NCI-H1436 treated with DMSO at 0.1 percent for 48 hours (cell line): ENCODE results near the gene PGBD1.

Experiments
- DNase-seq: peaks from one replicate; lab custom pipeline; 2025; lab: John Stamatoyannopoulos, UW

The PGBD1 gene

DNA sequence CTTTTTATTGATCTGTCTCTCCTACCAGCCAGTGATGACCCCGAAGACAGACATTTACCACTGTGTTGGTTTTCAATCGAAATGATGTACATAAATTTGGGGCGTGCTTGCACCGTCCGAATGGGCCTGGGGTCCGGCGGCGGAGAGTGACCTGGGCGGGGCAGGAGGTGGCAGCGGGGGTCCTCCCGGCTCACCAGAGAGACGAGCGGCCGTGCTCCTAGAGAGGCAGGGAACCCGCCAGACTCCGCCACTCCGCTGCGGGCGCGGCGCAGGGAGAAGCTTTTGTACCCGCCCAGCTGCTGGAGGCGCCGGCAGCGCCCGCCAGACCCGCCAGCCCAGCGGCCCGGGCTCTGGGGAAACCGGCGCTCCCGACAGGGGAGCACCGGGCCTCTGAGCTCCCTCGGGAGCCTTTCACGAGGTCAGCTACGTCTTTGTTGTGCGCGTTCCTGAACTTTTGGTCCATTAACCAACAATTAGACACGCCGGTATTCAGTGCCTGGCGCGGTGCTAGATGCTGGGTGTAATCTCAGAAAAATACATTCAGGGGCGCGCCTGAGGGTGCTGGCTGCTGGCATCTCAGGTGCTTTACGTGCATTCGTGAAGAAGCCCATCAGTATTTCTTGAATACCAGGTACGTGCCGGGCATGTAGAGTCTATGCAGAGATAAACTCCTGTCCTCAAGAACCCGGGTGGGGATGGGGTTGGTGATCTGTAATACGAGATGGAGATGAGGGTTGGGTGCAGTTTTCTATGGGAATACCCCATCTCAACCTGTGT is at the start of gene PGBD1:
Gene PGBD1 (plus strand): TSS at position 285 of the 777 bp plus-strand sequence. CDS start 2,242 bp downstream, outside the sequence.
- peak; percentile 43 for DNase-seq

DNA sequence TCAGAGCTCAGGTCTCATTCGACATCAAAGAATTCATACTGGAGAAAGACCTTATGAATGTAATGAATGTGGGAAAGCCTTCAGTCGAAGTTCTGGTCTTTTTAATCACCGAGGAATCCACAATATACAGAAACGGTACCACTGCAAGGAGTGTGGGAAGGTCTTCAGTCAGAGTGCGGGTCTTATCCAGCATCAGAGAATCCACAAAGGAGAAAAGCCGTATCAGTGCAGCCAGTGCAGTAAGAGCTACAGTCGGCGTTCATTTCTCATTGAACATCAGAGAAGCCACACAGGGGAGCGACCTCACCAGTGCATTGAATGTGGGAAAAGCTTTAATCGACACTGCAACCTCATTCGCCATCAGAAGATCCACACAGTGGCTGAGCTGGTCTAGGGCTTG is 48.6 kb upstream of the PGBD1 start:
- no peak for DNase-seq

GRCh38 chr6:28235912-28236452 is 45.4 kb upstream of the PGBD1 start:
- DNase-seq = no peak

GRCh38 chr6:28239636-28240035 is 41.7 kb upstream of the PGBD1 start:
- DNase-seq = no peak

DNA sequence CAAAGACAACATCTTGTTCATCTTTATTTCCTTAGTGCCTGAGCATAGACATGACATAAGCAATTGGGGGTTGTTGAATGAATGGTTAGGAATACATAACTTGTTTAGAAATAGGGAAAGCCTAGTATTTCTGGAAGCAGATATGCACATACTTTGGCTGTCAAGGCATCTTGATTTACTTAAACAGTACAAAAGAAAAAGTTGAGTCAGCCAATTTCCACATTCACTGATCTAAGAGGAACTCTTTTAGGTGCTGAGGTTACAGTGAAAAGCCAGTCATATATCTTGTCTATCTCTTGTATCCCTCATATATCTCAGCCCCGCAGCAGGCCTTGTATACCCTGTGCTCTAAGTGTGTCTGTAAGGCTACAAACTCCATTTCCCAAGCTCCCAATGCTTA is 40.9 kb upstream of the PGBD1 start:
- no peak for DNase-seq

DNA sequence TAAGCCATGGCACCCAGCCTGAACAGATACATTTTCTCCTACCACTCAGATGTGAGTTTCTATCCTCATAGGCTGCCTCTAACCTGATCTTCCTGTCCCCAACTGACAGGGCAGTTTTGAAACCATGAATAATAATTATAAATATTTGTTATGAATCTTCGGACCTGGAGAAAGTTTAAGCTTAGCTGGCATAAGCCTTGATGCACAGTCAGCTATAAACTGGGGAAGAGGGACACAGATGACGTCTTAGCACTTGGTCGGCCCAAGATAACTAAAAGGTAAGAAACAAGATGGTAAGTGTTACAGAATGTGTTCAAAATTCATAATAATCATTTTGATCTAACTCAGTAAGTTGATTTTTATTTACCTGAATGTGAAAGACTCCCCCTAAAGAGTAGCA is 37.4 kb upstream of the PGBD1 start:
- no peak for DNase-seq

GRCh38 chr6:28245206-28245941 is 36.0 kb upstream of the PGBD1 start:
- DNase-seq = no peak

DNA sequence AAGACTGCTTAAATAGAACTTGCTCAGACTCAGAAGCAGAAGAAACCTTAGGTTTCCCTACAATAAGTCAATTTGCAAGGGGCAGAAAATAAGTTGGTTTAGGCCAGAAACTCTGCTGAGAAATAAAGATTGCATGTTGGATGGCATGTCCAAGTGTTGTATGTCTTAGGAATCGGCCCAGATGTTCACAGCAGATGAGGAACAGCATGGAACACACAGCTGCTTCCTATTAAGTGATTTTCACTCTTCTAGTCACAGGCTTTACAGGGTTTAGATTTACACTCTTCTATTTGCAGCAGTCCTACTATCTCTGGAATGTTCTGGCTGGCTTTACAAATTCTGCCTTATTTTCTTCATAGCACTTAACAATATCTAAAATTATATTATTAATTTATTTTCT is 32.5 kb upstream of the PGBD1 start:
- no peak for DNase-seq

DNA sequence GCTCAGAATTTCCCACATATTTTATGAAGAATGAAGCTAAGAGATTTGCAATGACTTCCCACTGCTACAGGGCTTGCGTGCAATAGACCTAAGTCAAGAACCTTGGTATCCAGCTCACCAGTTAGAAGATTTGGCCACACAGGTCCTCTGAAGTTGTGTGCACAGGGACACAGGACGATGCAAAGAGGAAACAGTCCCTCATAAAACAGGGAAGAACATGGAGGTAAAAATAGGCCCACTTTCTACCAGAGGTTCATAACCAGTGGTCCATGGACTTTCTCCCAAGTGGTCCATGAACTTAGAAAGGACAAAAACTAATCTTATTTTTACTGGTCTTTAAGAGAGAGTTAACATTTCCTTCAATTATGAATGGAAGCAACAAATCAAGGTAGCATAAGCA is 30.6 kb upstream of the PGBD1 start:
- DNase-seq = no peak

DNA sequence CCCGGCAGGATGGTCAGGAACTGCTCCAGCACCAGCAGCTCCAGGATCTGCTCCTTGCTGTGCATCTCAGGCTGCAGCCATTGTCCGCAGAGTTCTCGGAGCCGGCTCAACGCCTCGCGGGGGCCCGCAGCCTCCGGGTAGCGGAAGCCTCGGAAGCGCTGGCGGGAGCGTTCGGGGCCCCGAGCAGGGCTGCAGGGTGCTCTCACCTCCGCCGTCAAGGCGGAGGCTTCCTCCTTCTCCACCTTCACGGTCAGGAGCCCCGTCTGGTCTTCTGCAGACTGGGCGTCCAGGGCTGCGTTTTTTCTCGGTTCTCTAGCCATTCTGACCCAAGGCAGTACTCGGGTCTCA is 29.7 kb upstream of the PGBD1 start:
- no peak for DNase-seq

DNA sequence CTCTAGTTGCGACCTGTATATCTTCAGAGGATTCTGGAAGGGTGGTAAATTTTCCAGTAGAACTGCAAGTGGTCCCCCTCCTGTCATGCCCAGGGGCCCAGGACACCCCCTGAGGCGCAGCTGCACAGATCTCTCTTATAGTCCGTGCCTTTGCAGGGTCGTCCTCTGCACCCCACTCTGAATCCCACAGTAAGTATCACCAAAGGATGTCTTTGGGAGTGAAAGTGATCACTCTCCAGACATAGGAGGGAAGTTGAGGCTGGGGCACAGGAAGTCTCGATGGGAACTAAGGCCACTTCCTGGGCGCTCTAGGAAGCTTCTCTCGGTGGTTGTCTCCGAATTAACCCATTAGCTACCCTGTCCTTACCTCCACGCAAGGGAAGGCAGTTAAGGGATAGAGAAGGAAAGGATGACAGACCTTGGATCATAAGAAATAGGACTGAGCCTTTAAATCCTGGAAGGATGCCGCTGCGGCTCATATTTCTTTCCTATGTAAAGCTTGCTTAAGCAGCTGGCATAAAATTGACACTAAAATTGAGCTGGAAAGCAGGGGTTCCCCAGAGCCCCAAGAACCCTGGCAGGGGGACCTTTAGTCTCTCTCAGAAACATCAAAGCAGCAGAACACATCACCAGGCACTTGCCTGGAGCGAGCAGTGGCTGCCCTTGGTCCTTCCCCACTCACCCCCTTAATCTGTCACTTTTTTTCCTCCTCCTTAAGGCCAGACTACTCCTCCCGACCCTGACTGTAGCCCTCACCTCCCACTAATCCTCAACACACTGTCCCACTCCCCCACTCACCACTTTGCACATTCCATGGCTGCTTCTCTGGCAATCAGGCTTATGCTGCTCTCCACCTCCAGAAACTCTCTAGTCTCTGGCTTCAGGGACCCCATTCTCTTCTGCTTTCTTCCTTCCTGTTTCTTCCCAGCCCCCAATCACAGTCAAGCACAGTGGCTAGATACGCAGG is 29.1 kb upstream of the PGBD1 start, which contains the start of gene ZKSCAN4:
Gene ZKSCAN4 (minus strand): TSS at position 261 of the 967 bp plus-strand sequence. CDS start 289 bp downstream, outside the sequence.
- DNase-seq = peak; percentile 33

GRCh38 chr6:28254121-28254519 is 27.3 kb upstream of the PGBD1 start:
- DNase-seq = no peak

DNA sequence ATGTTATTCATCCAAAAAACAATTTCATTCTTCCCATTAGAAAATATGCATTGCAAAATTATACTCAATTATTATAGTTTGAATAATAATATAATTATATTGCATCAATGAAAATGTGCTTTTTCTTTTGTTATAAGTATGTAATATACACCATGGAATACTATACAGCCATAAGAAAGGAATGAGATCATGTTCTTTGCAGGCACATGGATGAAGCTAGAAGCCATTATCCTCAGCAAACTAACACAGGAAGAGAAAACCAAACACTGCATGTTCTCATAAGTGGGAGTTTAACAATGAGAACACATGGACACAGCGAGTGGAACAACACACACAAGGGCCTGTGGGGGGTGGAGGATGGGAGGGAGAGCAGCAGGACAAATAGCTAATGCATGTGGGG is 24.3 kb upstream of the PGBD1 start:
- DNase-seq = no peak

GRCh38 chr6:28258877-28259777 is 22.2 kb upstream of the PGBD1 start, which contains the start of gene NKAPL:
NKAPL (plus strand) TSS chr6:28259297; CDS start chr6:28259372, 75 bp downstream.
- DNase-seq = no peak

- DNase-seq = no peak
Observed at GRCh38 chr6:28263922-28264321, 17.4 kb upstream of the PGBD1 start.

- no peak for DNase-seq
Observed at GRCh38 chr6:28264834-28265401, 16.5 kb upstream of the PGBD1 start.

DNA sequence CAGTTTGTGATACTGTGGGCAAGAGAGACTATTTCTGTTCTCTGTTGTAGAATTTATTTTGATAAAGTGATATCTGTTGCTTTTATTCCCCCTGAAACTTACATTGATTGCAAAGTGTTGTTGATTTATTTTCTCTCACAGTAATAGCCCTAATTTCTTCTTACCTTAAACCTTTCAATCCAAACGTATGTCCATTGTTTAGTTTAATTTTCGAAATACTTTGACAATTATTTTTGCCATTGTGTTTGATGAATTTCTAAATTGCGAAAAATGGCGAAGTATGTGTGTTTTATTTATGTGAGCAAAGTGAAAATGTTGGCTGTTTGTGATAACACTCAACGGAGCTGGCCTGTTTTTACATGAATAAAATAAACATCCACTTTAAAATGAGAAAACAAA is 14.8 kb upstream of the PGBD1 start:
- DNase-seq = no peak

DNA sequence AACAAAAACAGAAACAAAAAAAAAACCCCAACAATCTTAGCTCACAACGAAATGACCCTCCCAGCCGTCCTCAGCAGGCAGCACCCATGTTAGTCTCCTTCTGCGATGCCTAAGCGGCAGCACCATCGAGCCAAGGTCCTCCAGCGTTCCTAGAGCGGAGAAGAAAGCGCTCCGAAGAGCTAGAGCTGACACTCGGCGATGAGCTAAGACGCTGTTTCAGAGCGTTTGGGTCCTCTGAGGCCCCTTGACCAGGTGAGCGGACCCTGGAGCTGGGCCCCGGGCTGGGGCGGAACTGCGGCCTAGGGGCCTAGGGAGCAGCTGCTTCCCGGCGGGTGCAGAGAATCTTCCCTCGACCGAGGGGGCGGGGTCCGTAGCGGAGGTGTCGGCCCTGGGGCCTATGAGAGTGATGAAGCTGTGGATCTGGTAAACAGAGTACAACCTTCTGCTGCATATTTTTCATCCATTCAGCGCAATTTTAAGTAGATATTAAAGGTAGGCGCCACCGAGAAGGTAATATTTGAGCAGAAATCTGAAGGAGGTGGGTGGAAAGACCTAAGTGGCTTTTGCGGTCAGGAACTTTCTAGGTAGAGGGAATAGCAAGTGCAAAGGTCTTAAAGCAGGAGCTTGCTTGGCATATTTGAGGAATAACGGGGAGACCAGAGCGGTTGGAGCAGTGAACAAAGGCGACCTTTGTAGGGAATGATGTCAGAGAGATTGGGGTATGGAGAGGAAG is 14.2 kb upstream of the PGBD1 start, which contains the start of gene ZSCAN26:
Gene ZSCAN26 (plus strand): TSS at position 182 of the 733 bp plus-strand sequence. CDS start 4,777 bp downstream, outside the sequence.
- DNase-seq = peak; percentile 46

DNA sequence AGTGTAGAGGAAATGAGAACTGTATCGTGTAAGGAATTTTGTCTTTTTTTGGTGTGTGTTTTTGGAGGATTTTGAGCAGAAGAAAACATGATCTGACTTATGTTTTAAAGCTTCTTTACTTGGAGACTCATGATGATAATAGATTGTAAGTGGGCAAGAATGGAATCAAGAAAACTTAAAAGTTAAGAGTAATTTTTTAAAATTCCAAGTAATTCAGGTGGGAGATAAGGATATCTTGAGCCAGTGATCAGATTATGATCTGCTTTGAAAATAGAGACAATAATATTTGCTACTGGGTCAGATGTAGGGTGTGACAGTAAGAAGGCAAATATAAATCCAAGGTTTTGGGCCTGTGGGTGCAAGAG is 13.7 kb upstream of the PGBD1 start:
- DNase-seq = no peak

GRCh38 chr6:28269492-28269891 is 11.9 kb upstream of the PGBD1 start:
- no peak for DNase-seq
